SK-N-SH (cell line): Measurements from ENCODE around the gene JAK1. TPM values are rescaled to one million over a fixed set of nuclear protein-coding genes. Genes with fewer than 3 reads are reported as not detected.

Source experiments
- CTCF ChIA-PET: fragments of 300-600, 350-600 bp; formaldehyde crosslinking; extraction: SDS; loops from one replicate; lab custom pipeline; 2021; lab: Yijun Ruan, JAX
- POLR2A ChIA-PET: fragments of 350-600 bp; sonication (Branson Sonifier 250); formaldehyde crosslinking; extraction: SDS; loops from one replicate; lab custom pipeline; 2020; ENCODE audit warnings: antibody characterized with exemption, inconsistent platforms; lab: Yijun Ruan, JAX
- DNase-seq: peaks from one replicate; pipeline ENCODE4 v3.0.0; 2012
- H2AFZ ChIP-seq: fragments of 200-600 bp; sonication (generic); 2 replicates; pipeline ENCODE4 v1.8.1; 2016; ENCODE audit warnings: antibody characterized with exemption, mild to moderate bottlenecking, low read depth
- H3F3A ChIP-seq: fragments of 200-600 bp; sonication (generic); replicated peaks from 2 replicates; pipeline ENCODE3; 2016; ENCODE audit warnings: antibody characterized with exemption, mild to moderate bottlenecking; ENCODE audit not compliant: insufficient read depth
- H3K27ac ChIP-seq, 2 experiments: fragments of 200-500 bp in 1 of 2; fragments of 200-600 bp in 1 of 2; sonication (Bioruptor generic) in 1 of 2; sonication (generic), shearing (Covaris generic) in 1 of 2; 2 replicates each; pipeline versions ENCODE4 v1.5.1 to v1.6.1; 2014 to 2016; ENCODE audit warnings: low read depth in 2 of 2, inconsistent platforms in 1 of 2, low read length in 1 of 2, mild to moderate bottlenecking in 1 of 2, mixed read lengths in 1 of 2
- H3K27me3 ChIP-seq: fragments of 200-600 bp; sonication (generic), shearing (Covaris generic); 2 replicates; pipeline ENCODE4 v1.6.1; 2016; ENCODE audit warnings: mixed run types; ENCODE audit not compliant: insufficient read depth
- H3K36me3 ChIP-seq, 2 experiments: fragments of 200-500 bp in 1 of 2; fragments of 200-600 bp in 1 of 2; sonication (Bioruptor generic) in 1 of 2; sonication (generic) in 1 of 2; replicated peaks in 1 of 2; 2 replicates each; pipeline versions ENCODE3 to v1.5.1; 2014 to 2016; ENCODE audit warnings: low read length in 1 of 2, mild to moderate bottlenecking in 1 of 2; ENCODE audit not compliant: insufficient read depth in 2 of 2, control insufficient read depth in 1 of 2
- H3K4me1 ChIP-seq, 2 experiments: fragments of 200-500 bp in 1 of 2; fragments of 200-600 bp in 1 of 2; sonication (Bioruptor generic) in 1 of 2; sonication (generic), shearing (Covaris generic) in 1 of 2; 2 replicates each; pipeline versions ENCODE4 v1.5.1 to v1.6.1; 2014 to 2016; ENCODE audit warnings: low read depth in 1 of 2, low read length in 1 of 2, mixed run types in 1 of 2; ENCODE audit not compliant: insufficient read depth in 2 of 2, control insufficient read depth in 1 of 2
- H3K4me2 ChIP-seq: fragments of 200-600 bp; sonication (generic), shearing (Covaris generic); 2 replicates; pipeline ENCODE4 v1.6.1; 2017; ENCODE audit warnings: mixed run types
- H3K4me3 ChIP-seq, 2 experiments: fragments of 200-500 bp in 1 of 2; fragments of 200-600 bp in 1 of 2; sonication (Bioruptor generic) in 1 of 2; sonication (generic), shearing (Covaris generic) in 1 of 2; 2 replicates each; pipeline versions ENCODE4 v1.5.1 to v1.8.1; 2014 to 2016; ENCODE audit warnings: low read depth in 2 of 2, inconsistent platforms in 1 of 2, low read length in 1 of 2, mild to moderate bottlenecking in 1 of 2, mixed read lengths in 1 of 2, moderate library complexity in 1 of 2
- H3K79me2 ChIP-seq: fragments of 200-600 bp; sonication (generic); 2 replicates; pipeline ENCODE4 v1.8.1; 2017; ENCODE audit warnings: mild to moderate bottlenecking; ENCODE audit not compliant: insufficient read depth
- H3K9ac ChIP-seq: fragments of 200-600 bp; sonication (generic); 2 replicates; pipeline ENCODE4 v1.6.1; 2017; ENCODE audit warnings: mixed run types
- H3K9me2 ChIP-seq: fragments of 200-600 bp; sonication (generic); 2 replicates; pipeline ENCODE4 v1.6.1; 2017; ENCODE audit warnings: mixed run types
- H3K9me3 ChIP-seq: fragments of 200-600 bp; sonication (generic); 2 replicates; pipeline ENCODE4 v1.6.1; 2017; ENCODE audit warnings: mixed run types, mild to moderate bottlenecking, moderate library complexity
- H4K20me1 ChIP-seq: fragments of 200-600 bp; sonication (generic); 2 replicates; pipeline ENCODE4 v1.6.1; 2017; ENCODE audit warnings: mild to moderate bottlenecking, mixed run types; ENCODE audit not compliant: insufficient read depth
- EZH2phosphoT487 ChIP-seq: fragments of 200-600 bp; sonication (generic); IDR thresholded peaks from 2 replicates; pipeline ENCODE4 v1.6.1; 2017; ENCODE audit warnings: low read depth, mixed run types, mild to moderate bottlenecking, antibody characterized with exemption, moderate library complexity, borderline replicate concordance
- GABPA ChIP-seq: IDR thresholded peaks from 2 replicates; pipeline ENCODE4 v1.4.0; 2012; ENCODE audit warnings: low read depth, mild to moderate bottlenecking
- JUND ChIP-seq: IDR thresholded peaks from 2 replicates; pipeline ENCODE4 v1.4.0; 2012
- MEF2A ChIP-seq: IDR thresholded peaks from 2 replicates; pipeline ENCODE4 v1.4.0; 2012; ENCODE audit warnings: low read depth, borderline replicate concordance
- RAD21 ChIP-seq: IDR thresholded peaks from 2 replicates; pipeline ENCODE4 v1.6.1; 2012; ENCODE audit warnings: mild to moderate bottlenecking, low read length
- RCOR1 ChIP-seq: fragments of 150-350 bp; IDR thresholded peaks from 2 replicates; pipeline ENCODE4 v1.6.1; 2017; ENCODE audit warnings: antibody characterized with exemption, low read length
- RFX5 ChIP-seq: IDR thresholded peaks from 2 replicates; pipeline ENCODE4 v1.6.1; 2012; ENCODE audit warnings: mild to moderate bottlenecking, improper control_type of control experiment, low read length
- SIN3A ChIP-seq: IDR thresholded peaks from 2 replicates; pipeline ENCODE4 v1.6.1; 2012; ENCODE audit warnings: low read depth, mild to moderate bottlenecking, low read length, moderate library complexity, borderline replicate concordance
- TAF1 ChIP-seq: IDR thresholded peaks from 2 replicates; pipeline ENCODE4 v1.6.1; 2012; ENCODE audit warnings: low read depth, mild to moderate bottlenecking, low read length, moderate library complexity, borderline replicate concordance
- TEAD4 ChIP-seq: IDR thresholded peaks from 2 replicates; pipeline ENCODE4 v1.4.0; 2012; ENCODE audit warnings: mild to moderate bottlenecking, borderline replicate concordance; ENCODE audit not compliant: insufficient read depth
- WGBS: methylation state at CpG from one replicate; pipeline ENCODE4 v1.1.6; 2017; ENCODE audit warnings: low lambda C conversion rate; 5-methylcytosine and 5-hydroxymethylcytosine counted together
- polyA plus RNA-seq, 3 experiments: library from polyadenylated mRNA; depleted of rRNA; stranded (reverse); fragments of >200 nt; gene quantifications; 2 replicates each; pipeline ENCODE4 v1.2.3, GENCODE V29; 2012
- TF ChIP-seq, protein P1 (sequence below): fragments of 150-350 bp; IDR thresholded peaks from 2 replicates; pipeline ENCODE4 v1.6.1; 2017; ENCODE audit warnings: antibody characterized with exemption, low read length, low read depth, borderline replicate concordance

JAK1 gene
- polyA plus RNA-seq, 1 of the 3 experiments (the other 2 are of a cell fraction) = 47.5 TPM

DNA sequence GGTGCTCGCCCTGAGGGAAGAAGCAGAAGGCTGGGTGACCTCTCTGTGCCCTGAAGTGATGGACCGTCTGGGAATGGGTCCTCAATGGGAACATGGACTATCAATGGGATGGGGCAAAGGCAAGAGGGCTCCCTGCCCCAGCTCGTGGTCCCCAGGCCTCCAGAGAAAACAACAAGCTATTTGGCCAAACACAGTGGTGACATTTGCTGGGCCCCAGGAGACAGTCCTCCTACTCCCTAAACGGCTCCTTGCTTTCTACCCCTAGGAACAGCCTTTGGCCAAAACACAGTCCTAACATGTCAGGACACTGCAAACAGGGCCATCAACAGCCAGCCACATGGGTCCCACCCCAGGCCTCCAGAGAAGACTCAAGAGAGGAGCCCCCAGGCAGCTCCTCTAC, 118.7 kb downstream of the JAK1 start:
- H3K4me2 ChIP-seq = no peak overlapping the region
- TF ChIP-seq RCOR1 = no peak
- TF ChIP-seq, all 33 proteins: peak for 0
- H4K20me1 ChIP-seq = no peaks in the 10 kb centered on the region
- no peaks in the 10 kb centered on the region for H3K4me1 ChIP-seq
- H3K79me2 ChIP-seq = no peaks in the 10 kb centered on the region
- ChIA-PET CTCF (no interaction called here), POLR2A (no interaction called here)
- no peaks in the 10 kb centered on the region for H3K9me3 ChIP-seq
- H3K9me2 ChIP-seq = no peaks in the 10 kb centered on the region
- 96% methylated on average over 4 of the region's 4 CpGs for WGBS
- H3K36me3 ChIP-seq = peaks cover 14 to 76% of the 10 kb centered on the region in 2 experiments
- no peaks in the 10 kb centered on the region for H3F3A ChIP-seq
- no peak overlapping the region for H3K4me3 ChIP-seq
- H3K27me3 ChIP-seq = no peaks in the 10 kb centered on the region
- H2AFZ ChIP-seq = no peak overlapping the region
- no peak overlapping the region for H3K27ac ChIP-seq
- DNase-seq = no peak
- H3K9ac ChIP-seq = no peak overlapping the region

DNA sequence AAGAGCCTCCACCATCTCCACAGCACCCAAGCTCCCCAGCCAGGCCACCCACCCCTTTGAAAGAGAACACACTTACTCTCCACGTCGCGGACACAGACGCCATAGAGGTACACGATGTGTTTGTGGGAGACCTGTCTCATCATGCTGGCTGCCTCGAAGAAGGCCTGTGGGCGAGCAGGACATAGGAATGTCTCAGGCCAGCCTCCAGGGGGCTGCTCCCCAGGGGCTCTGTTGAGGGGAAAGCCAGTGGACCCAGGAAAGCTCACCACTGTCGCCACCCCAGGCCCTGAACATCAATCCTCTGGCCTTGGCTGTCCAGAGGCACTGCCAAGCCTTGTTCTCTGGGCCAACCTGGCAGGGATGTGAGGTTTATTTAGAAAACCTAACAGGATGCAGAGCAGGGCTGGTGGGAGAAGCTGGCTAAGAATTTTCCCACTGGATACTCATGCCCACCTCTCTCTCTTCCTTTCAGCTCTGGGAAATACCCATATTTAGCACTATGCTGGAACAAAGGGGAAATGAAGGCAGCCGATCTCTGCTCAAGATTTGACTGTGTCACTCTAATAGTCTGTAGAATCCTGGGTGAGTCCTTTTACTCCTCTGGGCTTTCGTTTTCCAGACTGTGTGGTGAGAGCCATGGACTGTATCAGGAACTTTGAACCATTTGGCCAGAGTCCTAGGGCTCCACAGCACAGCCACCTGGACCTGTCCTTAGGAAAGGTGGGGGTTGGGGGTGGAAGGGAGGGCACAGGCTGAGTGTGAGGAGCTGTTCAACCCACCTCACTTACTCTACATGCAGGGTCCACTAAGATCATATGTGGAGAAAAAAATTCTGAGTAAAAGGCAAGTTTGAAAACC, 119.5 kb downstream of the JAK1 start:
- H3K27ac ChIP-seq = no peak overlapping the region
- no peaks in the 10 kb centered on the region for H3K79me2 ChIP-seq
- no peak overlapping the region for H3K4me2 ChIP-seq
- WGBS = 91% methylated on average over 7 of the region's 10 CpGs
- no peak overlapping the region for H2AFZ ChIP-seq
- ChIA-PET POLR2A (no interaction called here), CTCF (no interaction called here)
- H3K36me3 ChIP-seq = peaks cover 14 to 73% of the 10 kb centered on the region in 2 experiments
- H3K9me3 ChIP-seq = no peaks in the 10 kb centered on the region
- H3K27me3 ChIP-seq = no peaks in the 10 kb centered on the region
- H3K9ac ChIP-seq = no peak overlapping the region
- no peak overlapping the region for H3K4me3 ChIP-seq
- H4K20me1 ChIP-seq = no peaks in the 10 kb centered on the region
- no peak for DNase-seq
- H3F3A ChIP-seq = no peaks in the 10 kb centered on the region
- TF ChIP-seq TAF1 (no peak), MEF2A (no peak), EZH2phosphoT487 (no peak), TEAD4 (no peak), RCOR1 (no peak), RFX5 (no peak), JUND (no peak), SIN3A (no peak), GABPA (no peak), RAD21 (no peak)
- TF ChIP-seq, protein P1, sequence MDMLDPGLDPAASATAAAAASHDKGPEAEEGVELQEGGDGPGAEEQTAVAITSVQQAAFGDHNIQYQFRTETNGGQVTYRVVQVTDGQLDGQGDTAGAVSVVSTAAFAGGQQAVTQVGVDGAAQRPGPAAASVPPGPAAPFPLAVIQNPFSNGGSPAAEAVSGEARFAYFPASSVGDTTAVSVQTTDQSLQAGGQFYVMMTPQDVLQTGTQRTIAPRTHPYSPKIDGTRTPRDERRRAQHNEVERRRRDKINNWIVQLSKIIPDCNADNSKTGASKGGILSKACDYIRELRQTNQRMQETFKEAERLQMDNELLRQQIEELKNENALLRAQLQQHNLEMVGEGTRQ = no peak
- H3K4me1 ChIP-seq = no peaks in the 10 kb centered on the region
- H3K9me2 ChIP-seq = no peaks in the 10 kb centered on the region
